ENCODE results near the gene BCL2L12. TPM values are rescaled to one million over a fixed set of nuclear protein-coding genes. Genes with fewer than 3 reads are reported as not detected.
A peak's percentile ranks its signal among the peaks of the same experiment; 100 is the strongest.

The BCL2L12 gene
- total RNA-seq, 4 donors from 2014 or later = 4.4 to 12.9 (median 5.8) TPM

- no peak for DNase-seq
- WGBS, 2 donors = 61 to 69% methylated on average over 7 of the region's 10 CpGs
- intact Hi-C loops (cut with DNase I) = loop anchor here (10.0 kb wide), 1 partner anchor 105 kb away; no protein-coding TSS in a partner anchor
- Histone ChIP-seq H3K27ac (peak overlapping the region in 3 of 4 donors; percentile 69 to 97 (median 97)), H3K4me1 (peaks cover 29 to 57% (median 37%) of the 10 kb centered on the region in 3 donors), H3K9me3 (no peaks in the 10 kb centered on the region), H3K36me3 (peaks cover 21 to 42% (median 30%) of the 10 kb centered on the region in 3 donors), H3K4me3 (peak overlapping the region in 2 of 4 donors; percentile 32 to 49), H3K27me3 (no peaks in the 10 kb centered on the region)
- no peak for TF ChIP-seq POLR2A (IDR thresholded peaks at IDR 0.05)
- TF ChIP-seq, protein P1, sequence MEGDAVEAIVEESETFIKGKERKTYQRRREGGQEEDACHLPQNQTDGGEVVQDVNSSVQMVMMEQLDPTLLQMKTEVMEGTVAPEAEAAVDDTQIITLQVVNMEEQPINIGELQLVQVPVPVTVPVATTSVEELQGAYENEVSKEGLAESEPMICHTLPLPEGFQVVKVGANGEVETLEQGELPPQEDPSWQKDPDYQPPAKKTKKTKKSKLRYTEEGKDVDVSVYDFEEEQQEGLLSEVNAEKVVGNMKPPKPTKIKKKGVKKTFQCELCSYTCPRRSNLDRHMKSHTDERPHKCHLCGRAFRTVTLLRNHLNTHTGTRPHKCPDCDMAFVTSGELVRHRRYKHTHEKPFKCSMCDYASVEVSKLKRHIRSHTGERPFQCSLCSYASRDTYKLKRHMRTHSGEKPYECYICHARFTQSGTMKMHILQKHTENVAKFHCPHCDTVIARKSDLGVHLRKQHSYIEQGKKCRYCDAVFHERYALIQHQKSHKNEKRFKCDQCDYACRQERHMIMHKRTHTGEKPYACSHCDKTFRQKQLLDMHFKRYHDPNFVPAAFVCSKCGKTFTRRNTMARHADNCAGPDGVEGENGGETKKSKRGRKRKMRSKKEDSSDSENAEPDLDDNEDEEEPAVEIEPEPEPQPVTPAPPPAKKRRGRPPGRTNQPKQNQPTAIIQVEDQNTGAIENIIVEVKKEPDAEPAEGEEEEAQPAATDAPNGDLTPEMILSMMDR (IDR thresholded peaks at IDR 0.05) = no peak
Observed at GRCh38 chr19:49679771-49680413, 14.2 kb downstream of the BCL2L12 start.

DNA sequence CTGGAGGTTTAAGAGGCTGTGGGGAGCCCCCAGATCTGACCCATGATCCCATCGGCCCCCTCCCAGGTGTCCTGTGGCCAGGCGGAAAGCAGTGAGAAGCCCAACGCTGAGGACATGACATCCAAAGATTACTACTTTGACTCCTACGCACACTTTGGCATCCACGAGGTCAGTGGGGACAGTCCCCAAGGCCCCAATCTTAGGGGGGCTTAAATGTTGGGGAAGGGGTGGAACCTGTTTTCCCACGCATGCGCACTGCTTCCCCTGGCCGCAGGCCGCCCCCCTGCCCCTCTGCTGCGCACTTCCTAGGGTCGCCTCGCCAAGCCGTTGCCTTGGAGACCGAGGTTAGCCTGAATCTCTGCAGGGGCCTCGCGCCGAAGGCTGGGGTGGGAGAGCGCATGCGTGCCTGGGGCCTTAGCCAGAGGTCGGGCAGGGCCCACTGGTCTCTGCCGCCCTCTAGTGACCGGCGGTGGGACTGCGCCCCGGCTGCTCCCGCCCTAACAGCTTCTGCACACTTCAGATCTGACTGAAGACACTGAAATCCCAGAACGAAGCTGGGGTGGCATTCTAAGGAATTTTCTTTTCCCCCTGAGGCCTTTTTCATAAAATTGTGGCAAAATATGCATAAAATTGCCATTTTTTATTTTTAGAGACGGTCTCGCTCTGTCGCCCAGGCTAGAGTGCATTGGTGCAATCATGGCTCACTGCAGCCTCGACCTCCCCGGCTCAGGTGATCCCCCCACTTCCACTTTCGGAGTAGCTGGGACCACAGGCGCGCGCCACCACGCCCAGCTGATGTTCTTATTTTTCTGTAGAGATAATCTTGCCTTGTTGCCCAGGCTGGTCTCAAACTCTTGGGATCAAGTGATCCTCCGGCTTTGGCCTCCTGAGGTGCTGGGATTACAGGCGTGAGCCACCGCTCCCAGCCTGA, 15.0 kb downstream of the BCL2L12 start:
- 31 to 51% methylated on average over 20 to 27 of the region's 40 CpGs for WGBS, 2 donors
- no peak for TF ChIP-seq POLR2A (IDR thresholded peaks at IDR 0.05)
- TF ChIP-seq, protein P1 (IDR thresholded peaks at IDR 0.05) = peak; percentile 97 to 100 (median 99)
- Histone ChIP-seq H3K4me1 (peaks cover 29 to 54% (median 36%) of the 10 kb centered on the region in 3 donors), H3K27ac (peak overlapping the region; percentile 44 to 97 (median 83)), H3K9me3 (no peaks in the 10 kb centered on the region), H3K4me3 (peak overlapping the region in 3 of 4 donors; percentile 21 to 49 (median 32)), H3K36me3 (peaks cover 22 to 50% (median 38%) of the 10 kb centered on the region in 3 donors), H3K27me3 (no peaks in the 10 kb centered on the region)
- intact Hi-C loops (cut with DNase I) = no loop called here
- no peak for DNase-seq

- TF ChIP-seq POLR2A (IDR thresholded peaks at IDR 0.05) = no peak
- TF ChIP-seq, protein P1 (IDR thresholded peaks at IDR 0.05) = no peak
- no peaks in the 10 kb centered on the region for H3K27me3 ChIP-seq
- H3K27ac ChIP-seq = no peak overlapping the region
- intact Hi-C loops (cut with DNase I) = no loop called here
- H3K4me3 ChIP-seq = no peak overlapping the region
- DNase-seq = no peak
- 84 to 98% methylated on average over 8 to 10 of the region's 19 CpGs for WGBS, 2 donors
- H3K9me3 ChIP-seq = no peaks in the 10 kb centered on the region
- peaks cover 25 to 60% (median 30%) of the 10 kb centered on the region in 3 donors for H3K4me1 ChIP-seq
- H3K36me3 ChIP-seq = peaks cover 28 to 61% (median 39%) of the 10 kb centered on the region in 3 donors
Observed at GRCh38 chr19:49681830-49682229, 16.1 kb downstream of the BCL2L12 start.

DNA sequence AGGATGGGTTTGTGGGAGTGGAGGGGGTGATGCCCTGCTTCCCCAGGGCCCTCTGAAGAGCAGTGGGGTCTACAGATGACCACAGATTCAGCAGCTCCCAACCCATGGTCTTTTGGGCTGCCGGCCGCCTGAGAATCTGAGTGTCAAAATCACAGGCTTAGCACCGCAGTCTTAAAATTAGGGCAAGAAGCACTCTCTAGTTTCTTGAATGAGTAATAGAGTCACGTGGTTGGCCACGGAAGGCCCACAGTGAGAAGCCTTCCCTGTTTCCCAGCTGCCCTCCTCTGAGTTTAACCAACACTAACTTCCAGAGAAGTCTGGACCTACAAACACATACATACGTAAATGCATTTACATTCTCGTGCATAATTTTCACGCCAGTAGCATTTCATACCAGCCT, 16.5 kb downstream of the BCL2L12 start:
- Histone ChIP-seq H3K9me3 (no peaks in the 10 kb centered on the region), H3K4me3 (no peak overlapping the region), H3K27ac (no peak overlapping the region), H3K4me1 (peaks cover 25 to 62% (median 30%) of the 10 kb centered on the region in 3 donors), H3K36me3 (peaks cover 28 to 66% (median 39%) of the 10 kb centered on the region in 3 donors), H3K27me3 (no peaks in the 10 kb centered on the region)
- 88 to 90% methylated on average over 8 of the region's 8 CpGs for WGBS, 2 donors
- DNase-seq = no peak
- TF ChIP-seq, protein P1 (IDR thresholded peaks at IDR 0.05) = no peak
- no peak for TF ChIP-seq POLR2A (IDR thresholded peaks at IDR 0.05)
- intact Hi-C loops (cut with DNase I) = no loop called here

Measured in esophagus squamous epithelium (tissue), 5 donors.